ENCODE measurements around the gene NOL4L. TPM values are rescaled to one million over a fixed set of nuclear protein-coding genes. Genes with fewer than 3 reads are reported as not detected.

NOL4L gene
- total and polyA plus RNA-seq, 10 donors, result 3.4 to 45.4 (median 28.6) TPM

GRCh38 chr20:32429343-32429742 is 155.8 kb downstream of the NOL4L start:
- TF ChIP-seq CTCF (IDR thresholded peaks at IDR 0.05 in 8 of 11, conservative IDR thresholded peaks at IDR 0.05 in 3 of 11) (no peak), POLR2AphosphoS5 (IDR thresholded peaks at IDR 0.05) (no peak), POLR2A (IDR thresholded peaks at IDR 0.05) (no peak)
- no peaks in the 10 kb centered on the region for H3K9me3 ChIP-seq
- 92 to 97% (median 94%) methylated on average over 7 of the region's 7 CpGs for whole genome bisulfite sequencing, 5 donors
- intact Hi-C loops (cut with DNase I; ENCODE audit: low total_unique reads), result no loop called here
- no peak for DNase-seq
- H3K27me3 ChIP-seq (replicated peaks in 1 of 7), result no peaks in the 10 kb centered on the region
- peaks cover 24 to 79% (median 67%) of the 10 kb centered on the region in 6 donors for H3K36me3 ChIP-seq
- H3K27ac ChIP-seq, result no peak overlapping the region
- H3K4me1 ChIP-seq, result peaks cover 0 to 10% (median 0%) of the 10 kb centered on the region in 6 donors
- no peak overlapping the region for H3K4me3 ChIP-seq

- no peak for DNase-seq
- 92 to 95% (median 93%) methylated on average over 6 of the region's 6 CpGs for WGBS, 5 donors
- Histone ChIP-seq H3K36me3 (peaks cover 18 to 65% (median 54%) of the 10 kb centered on the region in 6 donors), H3K4me1 (no peaks in the 10 kb centered on the region), H3K9me3 (no peaks in the 10 kb centered on the region), H3K4me3 (no peak overlapping the region), H3K27me3 (replicated peaks in 1 of 7) (no peaks in the 10 kb centered on the region), H3K27ac (no peak overlapping the region)
- intact Hi-C loops (cut with DNase I; ENCODE audit: low total_unique reads), result no loop called here
- no peak for TF ChIP-seq POLR2A (IDR thresholded peaks at IDR 0.05)
- no peak for TF ChIP-seq POLR2AphosphoS5 (IDR thresholded peaks at IDR 0.05)
- TF ChIP-seq CTCF (IDR thresholded peaks at IDR 0.05 in 8 of 11, conservative IDR thresholded peaks at IDR 0.05 in 3 of 11), result no peak
Measured at GRCh38 chr20:32427996-32428395, 157.1 kb downstream of the NOL4L start.

GRCh38 chr20:32421290-32421689 is 163.8 kb downstream of the NOL4L start:
- Histone ChIP-seq H3K36me3 (peaks cover 0 to 4% (median 0%) of the 10 kb centered on the region in 6 donors), H3K4me1 (peaks cover 0 to 14% (median 3%) of the 10 kb centered on the region in 6 donors), H3K4me3 (no peak overlapping the region), H3K27ac (no peak overlapping the region), H3K9me3 (no peaks in the 10 kb centered on the region), H3K27me3 (replicated peaks in 1 of 7) (no peaks in the 10 kb centered on the region)
- TF ChIP-seq POLR2A (IDR thresholded peaks at IDR 0.05) (no peak), POLR2AphosphoS5 (IDR thresholded peaks at IDR 0.05) (no peak), CTCF (IDR thresholded peaks at IDR 0.05 in 8 of 11, conservative IDR thresholded peaks at IDR 0.05 in 3 of 11) (no peak)
- WGBS, 5 donors, result 54 to 90% (median 71%) methylated on average over 2 of the region's 2 CpGs
- intact Hi-C loops (cut with DNase I; ENCODE audit: low total_unique reads), result no loop called here
- no peak for DNase-seq

- H3K36me3 ChIP-seq, result peaks cover 0 to 6% (median 0%) of the 10 kb centered on the region in 6 donors
- no peaks in the 10 kb centered on the region for H3K9me3 ChIP-seq
- H3K27me3 ChIP-seq (replicated peaks in 1 of 7), result no peaks in the 10 kb centered on the region
- H3K4me1 ChIP-seq, result peaks cover 0 to 41% (median 14%) of the 10 kb centered on the region in 6 donors
- intact Hi-C loops (cut with DNase I; ENCODE audit: low total_unique reads), result no loop called here
- no peak for TF ChIP-seq POLR2A (IDR thresholded peaks at IDR 0.05)
- no peak for TF ChIP-seq CTCF (IDR thresholded peaks at IDR 0.05 in 8 of 11, conservative IDR thresholded peaks at IDR 0.05 in 3 of 11)
- TF ChIP-seq POLR2AphosphoS5 (IDR thresholded peaks at IDR 0.05), result no peak
- 81 to 91% (median 83%) methylated on average over 2 of the region's 2 CpGs for WGBS, 5 donors
- no peak overlapping the region for H3K4me3 ChIP-seq
- DNase-seq, result no peak
- no peak overlapping the region for H3K27ac ChIP-seq
Measured at GRCh38 chr20:32418376-32418775, 166.8 kb downstream of the NOL4L start.
